Purkinje cell (primary cell): ENCODE results near the gene GRIK2. TPM values are rescaled to one million over a fixed set of nuclear protein-coding genes. Genes with fewer than 3 reads are reported as not detected.

Experiments used
- polyA plus RNA-seq: library from polyadenylated mRNA; unstranded; fragments of >200 nt; fragmentation: Nextera tagmentation; gene quantifications from 2 replicates; pipeline ENCODE4 v1.2.1, GENCODE V29; 2014

GRIK2 gene
- polyA plus RNA-seq, result 12.0 and 15.1 TPM in 2 replicates

DNA sequence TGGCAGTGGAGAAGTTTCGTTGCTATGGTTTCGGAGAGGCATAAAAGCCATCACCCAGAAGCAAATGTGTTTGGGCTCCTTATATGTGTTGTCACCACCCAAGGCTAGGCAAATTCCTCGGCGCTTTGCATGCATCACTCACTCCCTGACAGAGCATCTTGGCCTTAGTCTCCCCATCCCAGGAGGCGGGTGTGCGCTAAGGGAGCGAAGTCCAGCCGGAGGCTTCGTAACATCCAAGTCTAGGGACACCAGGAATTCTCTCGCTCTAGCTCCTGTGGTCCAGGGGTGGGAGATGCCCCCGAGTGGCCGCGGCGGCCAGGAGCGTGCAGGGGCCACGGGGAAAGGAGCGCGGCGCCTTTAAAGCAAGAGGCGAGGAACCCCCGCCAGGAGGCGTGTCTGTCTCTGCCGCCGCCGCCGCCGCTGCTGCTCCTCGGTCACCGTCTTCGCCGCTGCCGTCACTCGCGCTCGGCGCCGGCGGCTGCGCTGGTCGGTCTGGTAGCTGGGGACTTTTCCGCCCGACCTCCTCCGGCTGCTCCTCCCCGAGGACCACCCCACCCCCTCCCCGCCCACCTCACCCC lies at the start of gene GRIK2:
TSS of gene GRIK2 (plus strand) at position 458 of the 578 bp plus-strand sequence.

